DLD1 (cell line): ENCODE measurements around the gene F12.

Experiments used
- in situ Hi-C: cut with HindIII; loops from 2 replicates; pipeline ENCODE4 v1.10.0; 2017; ENCODE audit warnings: low sequenced_read_pairs

F12 gene

DNA sequence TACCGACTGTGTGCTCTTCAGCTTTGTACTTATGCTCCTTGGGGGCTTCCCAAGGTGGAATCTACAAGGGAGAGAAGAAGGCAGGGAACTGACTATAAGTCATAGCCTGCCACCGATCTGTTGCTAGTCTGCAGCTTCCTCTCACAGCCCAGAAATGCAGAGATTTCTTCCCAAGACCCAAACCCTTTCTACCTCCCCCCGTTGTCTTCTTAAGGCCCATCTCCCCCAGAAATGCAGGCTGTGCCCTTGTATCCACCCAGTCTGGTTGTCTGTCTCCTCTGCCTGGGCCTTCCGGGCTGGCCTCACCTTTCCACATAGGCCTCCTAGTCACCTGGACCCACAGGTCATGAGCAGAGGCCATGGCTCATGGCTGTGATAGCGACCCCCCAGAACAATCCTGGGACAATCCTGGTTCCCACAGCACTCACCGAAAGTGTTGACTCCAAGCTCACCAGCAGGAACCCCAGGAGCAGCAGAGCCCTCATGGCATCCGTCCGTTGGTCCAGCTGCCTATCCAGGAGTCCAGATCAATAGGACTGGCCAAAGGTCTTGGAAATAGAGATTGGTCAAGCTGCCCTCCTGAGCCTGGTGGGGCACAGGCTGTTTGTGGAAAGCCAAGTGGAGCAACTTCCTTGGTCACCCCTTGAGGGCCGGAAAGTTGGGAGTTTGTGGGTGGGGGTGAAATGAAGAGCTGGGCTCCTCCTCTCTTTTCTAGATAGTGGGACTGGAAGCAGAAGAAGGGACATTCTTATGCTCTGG, at the start of gene F12:
Gene F12 (minus strand): TSS at position 522 of the 759 bp plus-strand sequence. CDS start 37 bp downstream, at position 485.
- in situ Hi-C loops, result no loop called here

DNA sequence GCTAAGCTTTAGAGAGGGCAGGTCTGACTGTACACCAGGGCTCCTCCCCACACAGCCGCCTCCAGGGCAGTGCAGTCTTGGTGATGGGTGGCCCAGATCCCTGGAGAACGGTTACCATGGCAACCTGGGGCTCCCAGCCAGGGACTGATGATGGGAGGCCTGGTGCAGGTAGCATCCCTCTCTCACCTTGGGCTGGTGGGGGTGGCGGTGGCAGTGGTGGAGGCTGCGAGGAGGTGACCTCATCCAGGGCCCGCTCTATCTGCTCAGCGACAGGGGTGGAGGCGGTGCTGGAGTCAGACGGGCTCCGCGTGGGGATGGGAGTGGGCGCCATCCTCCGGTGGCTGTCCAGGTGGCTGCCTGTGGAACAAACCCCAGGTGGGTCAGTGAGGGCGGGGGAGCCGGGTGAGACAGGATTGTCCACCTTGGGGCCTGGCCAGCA, 49.6 kb upstream of the F12 start:
- in situ Hi-C loops, result no loop called here

DNA sequence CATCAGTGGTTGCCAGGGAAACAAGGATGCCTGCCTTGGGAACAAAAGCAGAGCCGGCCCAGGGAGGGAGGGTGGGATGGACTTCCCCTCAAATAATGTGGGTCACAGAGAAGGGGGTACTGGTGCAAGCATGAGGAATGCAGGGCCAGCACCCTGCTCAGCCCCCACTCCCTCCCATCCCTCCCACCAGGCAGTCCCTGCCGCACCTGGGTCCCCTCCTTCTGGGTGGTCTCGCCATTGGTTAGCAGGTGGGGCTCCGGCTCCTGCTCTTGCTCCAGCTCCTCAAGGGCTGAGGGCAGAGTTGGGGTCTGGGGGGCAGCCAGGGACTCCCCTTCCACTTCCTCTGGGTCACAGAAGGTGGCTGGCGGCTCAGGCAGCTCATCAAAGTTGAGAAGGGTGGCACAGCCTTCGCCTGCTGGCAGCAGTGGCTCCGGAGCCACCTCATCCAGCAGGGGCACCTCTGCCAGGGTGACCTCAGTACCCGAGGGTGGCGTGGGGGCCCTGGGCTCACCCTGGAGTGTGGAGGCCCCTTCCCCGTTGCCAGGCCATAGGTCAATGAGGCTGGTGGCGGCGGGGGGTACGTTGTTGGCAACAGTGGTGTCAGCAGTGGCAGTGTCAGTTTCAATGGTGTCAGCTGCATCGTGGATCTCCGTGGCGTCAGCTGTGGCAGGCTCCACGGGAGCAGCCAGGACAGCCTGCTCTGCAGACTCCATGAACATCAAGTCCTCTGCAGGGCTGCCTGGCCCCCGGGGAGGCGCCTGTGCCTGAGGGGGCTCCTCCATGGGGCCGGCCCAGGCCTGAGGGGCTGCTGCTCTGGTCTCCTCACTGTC, 48.7 kb upstream of the F12 start:
- in situ Hi-C loops, result no loop called here

DNA sequence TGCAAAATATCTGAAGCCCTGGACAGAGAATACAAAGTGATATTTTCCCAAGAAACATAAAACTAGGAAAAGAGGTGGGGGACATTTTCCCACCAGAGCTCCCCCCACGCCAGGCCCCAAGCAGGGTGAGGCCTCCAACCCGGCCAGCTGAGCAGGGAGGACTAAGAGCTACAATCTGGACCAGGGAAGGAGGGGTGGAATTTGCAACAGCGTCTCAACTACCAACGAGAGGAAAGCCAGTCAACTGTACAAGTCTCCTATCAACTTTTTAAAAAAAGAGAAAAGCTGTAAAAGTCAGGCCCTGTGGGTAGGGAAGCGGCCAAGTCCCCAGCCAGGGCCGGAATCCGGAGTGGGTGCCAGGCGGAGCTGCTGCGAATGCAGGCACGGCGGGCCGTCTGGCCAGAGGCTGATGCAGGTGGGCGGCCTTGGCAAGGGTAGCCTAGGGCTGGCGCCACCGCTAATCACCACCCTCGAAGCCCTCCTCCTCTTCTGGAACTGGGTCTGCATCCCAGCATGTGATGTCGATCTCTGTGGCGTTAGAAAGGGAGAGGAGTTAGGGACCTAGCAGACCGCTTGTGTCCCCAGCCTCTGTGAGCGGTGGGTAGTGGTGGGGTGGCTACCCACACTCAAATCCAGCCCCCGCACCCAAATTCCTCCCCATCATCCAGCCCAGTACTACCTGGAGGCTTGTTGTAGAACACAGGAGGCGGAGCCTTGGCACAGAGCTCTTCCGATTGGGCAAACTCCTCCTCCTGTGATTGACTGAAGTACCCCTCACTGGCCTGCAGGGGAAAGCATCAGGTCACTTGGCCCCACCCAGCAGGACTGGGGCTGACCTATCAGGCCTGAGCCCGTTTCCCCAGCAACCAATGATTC, 47.9 kb upstream of the F12 start:
- in situ Hi-C loops, result no loop called here

DNA sequence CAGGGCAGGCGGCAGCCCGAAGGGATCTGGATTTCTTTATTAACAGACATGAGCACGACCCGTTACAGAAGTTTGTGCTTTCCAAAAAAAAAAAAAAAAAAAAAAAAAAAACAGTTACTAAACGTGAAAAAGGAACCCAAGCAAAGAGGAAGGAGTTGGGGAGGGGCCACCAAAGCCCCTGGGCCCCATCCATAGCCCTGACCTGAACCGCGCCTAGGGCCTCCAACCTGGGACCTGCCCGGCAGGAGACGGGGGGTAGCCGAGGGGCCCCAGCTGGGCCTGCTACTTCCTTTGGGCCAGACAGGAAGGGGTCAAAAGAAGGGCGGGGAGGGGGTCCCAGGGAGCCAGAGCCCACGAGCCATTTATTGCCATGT, 47.2 kb upstream of the F12 start:
- in situ Hi-C loops, result no loop called here

DNA sequence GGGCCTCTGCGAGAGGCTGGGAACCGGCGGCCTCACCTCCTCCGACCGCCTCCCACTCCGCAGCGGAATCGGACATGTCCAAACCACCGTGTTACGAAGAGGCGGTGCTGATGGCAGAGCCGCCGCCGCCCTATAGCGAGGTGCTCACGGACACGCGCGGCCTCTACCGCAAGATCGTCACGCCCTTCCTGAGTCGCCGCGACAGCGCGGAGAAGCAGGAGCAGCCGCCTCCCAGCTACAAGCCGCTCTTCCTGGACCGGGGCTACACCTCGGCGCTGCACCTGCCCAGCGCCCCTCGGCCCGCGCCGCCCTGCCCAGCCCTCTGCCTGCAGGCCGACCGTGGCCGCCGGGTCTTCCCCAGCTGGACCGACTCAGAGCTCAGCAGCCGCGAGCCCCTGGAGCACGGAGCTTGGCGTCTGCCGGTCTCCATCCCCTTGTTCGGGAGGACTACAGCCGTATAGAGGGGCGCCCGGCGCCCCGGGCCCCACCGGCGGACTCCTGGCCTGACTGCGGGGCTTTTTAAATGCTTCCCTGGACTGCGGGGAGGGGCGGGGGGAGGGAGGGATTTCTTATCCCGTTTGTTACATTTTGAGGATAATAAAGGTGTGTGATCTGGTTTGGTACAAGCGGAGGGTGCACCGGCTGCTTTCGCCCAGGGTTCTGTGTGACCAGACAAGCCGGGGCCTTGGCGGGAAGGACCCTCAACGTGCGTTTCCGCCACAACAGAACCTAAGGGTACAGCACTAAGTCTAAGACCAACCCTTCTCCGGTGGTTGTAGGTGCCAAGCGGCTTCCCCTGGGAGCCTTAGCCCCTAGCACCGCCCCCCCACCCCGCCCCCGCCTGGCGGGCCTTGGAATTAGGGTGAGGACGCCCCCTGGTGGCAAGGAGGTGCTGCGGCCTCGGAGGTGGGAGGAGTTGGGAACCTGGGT, 46.6 kb upstream of the F12 start:
- in situ Hi-C loops, result no loop called here

DNA sequence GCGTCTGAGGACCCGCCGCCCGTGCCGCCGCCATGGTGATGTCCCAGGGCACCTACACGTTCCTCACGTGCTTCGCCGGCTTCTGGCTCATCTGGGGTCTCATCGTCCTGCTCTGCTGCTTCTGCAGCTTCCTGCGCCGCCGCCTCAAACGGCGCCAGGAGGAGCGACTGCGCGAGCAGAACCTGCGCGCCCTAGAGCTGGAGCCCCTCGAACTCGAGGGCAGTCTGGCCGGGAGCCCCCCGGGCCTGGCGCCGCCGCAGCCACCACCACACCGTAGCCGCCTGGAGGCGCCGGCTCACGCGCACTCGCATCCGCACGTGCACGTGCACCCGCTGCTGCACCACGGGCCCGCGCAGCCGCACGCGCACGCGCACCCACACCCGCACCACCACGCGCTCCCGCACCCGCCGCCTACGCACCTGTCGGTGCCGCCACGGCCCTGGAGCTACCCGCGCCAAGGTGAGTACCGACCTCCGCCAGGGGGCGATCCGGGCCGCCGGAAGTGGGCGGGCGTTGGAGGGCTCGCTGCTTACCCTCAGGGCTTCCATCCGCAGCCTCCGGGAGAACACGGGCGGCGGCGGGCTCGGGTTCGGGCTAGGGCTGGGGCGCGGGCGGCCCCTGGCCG, 45.8 kb upstream of the F12 start:
- in situ Hi-C loops, result no loop called here

DNA sequence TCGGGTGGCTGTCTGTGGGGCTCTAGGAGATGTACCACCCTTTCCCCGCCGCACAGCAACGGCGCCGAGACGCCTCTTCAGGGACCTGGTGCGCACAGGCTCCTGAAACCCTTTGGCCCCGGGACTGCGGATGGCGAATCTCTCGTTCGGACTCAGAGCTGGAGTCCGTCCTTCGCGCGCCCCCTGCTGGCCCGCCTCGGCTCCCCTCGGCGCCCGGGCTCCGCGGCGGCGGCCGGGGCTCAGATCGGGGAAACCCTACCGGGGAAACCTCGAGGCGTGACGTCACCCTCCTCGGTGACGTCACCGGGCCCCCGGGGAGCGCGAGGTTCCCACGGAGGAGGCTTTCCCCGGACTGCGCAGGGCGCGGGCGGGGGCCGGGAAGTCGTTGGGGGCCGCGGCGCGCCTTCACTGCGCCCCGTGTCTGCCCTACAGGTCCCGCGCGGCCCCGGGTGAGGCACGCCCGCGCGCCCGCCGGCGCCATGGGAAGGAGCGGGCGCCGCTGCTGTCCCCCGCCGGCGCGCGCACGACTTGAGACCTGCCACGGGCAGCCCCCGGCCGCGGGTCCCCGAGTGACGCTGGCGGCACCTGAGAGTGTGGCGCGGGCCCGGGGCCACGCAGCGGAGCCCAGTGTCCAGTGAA, 45.2 kb upstream of the F12 start:
- in situ Hi-C loops, result no loop called here

DNA sequence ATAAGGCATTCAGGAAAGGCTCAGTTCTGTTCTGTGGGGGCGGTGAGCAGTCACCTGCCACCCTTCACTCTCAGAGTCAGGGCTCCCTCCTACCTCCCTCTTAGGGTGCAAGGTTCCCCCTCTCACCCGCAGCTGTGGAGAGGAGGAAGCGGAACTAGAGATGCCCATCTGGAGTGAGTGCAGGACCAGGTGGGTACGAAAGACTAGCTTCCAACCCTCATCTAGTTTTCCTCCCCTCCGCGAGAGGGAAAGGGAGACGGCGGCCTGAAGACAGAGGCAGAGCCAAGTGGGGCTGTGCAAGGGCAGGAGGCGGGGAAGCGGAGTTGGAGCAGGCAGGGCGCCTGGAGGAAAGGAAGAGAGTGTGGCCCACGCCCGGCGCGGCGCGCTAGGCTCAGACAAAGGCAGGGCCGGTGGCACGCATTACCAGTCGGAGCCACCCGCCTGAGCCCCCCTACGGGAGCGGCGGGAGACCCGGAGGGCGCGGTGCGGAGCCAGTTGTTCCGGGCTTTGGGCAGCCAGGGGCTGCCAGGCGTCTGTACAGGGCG, 44.6 kb upstream of the F12 start:
- in situ Hi-C loops, result no loop called here

DNA sequence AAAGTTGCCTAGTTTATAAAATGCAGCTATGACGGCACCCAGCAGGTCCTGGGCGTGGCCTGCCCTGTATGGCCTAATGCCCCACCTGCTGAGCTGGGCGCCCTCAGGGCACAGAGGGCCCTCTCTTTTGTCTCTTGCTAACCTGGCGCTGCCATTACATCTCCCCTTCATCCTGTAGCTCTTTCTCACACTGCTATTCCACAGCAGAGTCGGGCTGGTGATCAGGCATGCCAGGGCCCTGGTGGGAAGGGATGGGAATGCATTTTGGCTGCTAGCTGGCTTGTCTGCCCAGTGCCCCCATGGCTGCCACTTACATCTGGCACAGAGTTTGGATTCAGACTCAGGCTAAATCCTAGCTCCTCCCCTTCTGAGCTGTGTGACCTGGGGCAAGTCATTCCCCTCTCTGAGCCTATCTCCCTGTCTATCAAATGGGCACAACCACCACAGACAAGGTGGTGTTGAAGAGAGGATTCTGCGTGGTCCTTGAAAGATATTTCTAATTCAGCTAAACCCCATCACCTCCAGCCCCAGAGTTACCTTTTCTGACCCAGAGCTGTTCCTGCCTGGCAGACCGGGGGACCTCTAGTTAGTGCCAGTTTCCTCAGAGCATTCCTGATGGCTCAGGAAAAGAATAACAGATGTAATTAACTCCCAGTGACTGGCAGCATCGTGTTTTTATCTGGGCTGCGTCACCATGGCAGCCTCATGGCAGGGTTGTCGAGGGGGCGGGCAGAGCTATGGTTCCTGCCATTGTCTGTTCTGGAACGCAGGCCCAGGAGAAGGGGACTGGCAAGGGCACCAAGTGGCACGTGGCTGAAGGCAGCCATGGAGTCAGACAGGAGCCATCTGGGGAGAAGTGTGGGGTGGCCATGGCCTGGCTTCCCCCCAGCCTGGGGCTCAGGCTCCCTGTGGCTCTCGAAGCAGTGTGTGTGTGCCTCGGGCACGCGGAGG, 43.6 kb upstream of the F12 start:
- in situ Hi-C loops, result no loop called here

DNA sequence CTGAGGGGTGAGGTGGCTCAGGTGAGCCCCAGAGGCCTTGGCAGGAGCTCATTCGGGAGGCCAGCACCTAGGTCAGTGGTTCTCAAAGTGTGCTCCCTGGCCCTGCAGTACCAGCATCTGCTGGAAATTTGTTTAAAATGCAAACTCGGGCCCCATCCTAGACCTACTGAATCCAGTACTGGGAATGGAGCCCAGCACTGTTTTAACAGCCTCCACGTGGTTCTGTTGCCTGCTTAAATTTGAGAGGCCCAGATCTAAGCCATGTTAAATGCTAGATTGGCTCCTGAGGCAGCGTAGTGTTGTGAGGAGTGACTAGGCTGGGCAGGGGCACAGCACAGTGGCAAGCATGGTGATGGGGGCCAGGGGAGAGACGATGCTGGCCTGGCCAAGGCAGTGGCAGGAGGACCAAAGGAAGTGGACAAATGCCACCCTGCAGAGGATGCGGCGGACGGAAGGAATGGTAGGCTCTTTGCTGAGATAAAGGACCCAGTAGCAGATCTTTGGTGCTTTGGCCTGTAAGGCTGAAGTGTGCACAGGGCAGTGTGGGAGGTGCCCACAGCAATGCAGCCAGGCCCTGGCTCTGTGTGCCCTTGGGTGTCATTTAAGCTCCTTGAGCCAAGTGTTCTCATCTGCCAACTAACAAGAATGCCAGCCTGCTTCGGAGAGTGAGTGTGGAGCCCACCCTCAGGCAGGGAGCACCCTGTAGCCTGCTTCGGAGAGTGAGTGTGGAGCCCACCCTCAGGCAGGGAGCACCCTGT, 41.5 kb upstream of the F12 start:
- in situ Hi-C loops, result no loop called here

DNA sequence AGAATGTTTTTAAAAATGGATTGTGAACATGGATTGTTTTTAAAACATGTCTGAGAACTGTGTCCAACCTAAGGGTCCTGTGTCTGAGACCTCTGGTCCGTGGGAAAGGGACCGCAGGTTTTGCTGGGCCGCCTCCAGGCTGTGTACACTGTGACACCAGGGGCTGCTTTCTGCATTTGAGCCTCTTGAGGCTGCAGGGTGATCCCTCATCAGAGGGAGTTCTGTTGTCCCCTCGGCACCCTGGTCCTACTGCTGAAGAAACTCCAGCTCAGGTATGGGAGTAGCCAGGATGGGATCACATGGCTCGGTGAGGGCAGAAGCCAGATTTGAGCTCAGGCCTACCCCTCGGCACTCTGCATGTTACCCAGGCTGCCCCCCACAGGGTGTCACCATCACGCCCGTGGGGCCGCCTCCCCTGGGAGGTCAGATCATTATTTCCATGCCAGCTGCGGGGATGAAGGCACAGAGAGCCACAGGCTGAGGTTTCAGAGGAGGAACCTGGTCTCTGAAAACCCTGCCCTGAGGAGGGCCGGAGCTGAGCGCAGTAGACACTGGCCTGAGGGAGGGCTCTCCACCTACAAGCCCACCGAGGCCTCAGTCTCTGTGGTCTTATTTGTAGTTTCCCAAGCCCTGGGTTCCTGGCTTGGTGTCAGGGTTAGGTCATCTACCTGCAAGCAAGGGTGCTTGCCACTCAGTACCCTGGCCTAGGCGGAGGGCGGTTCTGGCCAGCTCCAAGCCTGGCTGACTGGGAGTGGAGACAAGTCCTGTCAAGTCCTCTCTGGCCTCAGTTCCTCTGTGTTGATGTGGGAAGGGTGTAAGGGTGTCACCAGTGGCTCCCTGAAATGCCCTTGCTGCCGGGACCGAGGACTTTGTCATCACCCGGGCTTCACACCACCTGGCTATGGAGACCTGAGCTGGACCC, 40.0 kb upstream of the F12 start:
- in situ Hi-C loops, result no loop called here

DNA sequence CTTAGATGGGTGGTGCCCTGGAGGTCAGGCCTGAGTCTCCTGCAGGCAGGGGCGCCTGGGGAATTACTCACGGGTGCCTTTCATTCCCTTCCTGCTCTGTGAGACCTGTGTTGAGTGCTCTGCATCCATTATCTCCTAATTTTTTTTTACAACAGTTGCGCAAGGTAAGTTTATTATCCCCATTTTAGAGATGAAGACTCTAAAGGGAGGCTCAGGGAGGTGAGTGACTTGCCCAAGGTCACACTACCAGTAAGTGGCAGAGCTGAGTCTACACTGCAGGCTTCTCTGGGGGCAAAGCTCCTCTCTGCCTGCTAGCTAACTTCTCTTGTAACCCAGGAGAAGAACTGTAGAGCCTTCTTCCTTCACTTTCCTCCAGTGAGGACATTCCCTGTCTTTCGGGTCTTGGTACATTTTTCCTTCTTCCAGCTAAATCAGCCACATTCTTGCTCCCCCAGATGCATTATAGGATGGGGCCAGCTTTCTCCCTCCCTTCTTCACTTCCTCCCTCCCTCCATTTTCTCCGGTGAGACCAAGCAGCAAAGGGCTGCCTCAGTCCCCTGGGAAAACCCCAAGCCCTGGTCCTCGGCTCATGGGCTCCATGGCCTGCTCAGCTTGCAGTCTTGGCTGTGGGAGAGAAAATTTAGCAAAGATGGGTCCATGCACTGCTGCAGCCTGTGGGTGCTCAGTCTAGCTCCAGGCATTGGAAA, 39.0 kb upstream of the F12 start:
- in situ Hi-C loops, result no loop called here

DNA sequence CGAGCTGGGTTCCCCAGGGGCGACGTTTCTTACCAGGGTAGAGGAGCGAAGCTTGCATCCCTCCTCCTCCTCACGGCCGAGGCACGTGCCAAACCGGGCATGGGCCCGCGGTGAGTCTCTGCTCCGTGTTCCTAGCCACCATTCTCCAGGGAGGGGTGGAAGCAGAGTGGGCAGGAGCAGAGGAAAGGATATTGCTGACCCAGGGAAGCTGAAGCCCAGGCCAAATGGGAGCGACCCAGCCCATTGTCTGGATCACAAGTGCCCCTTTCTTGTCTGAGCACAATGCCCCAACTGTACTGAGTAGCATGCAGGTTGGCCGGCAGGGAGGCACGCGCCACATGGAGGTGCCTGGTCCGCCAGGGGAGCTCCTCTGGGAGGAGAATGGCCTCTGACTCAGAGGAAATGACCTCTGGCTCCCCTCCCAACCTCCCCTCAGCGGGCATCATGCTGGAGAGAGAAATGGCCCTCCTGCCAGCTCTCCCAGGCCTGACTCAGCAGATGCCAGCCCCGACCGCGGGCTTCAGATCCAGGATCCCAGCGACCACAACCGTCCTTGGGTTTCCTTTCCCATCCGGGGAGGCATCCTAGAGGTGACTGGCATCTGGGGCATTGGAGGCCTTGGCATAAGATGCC, 38.4 kb upstream of the F12 start:
- in situ Hi-C loops, result no loop called here

DNA sequence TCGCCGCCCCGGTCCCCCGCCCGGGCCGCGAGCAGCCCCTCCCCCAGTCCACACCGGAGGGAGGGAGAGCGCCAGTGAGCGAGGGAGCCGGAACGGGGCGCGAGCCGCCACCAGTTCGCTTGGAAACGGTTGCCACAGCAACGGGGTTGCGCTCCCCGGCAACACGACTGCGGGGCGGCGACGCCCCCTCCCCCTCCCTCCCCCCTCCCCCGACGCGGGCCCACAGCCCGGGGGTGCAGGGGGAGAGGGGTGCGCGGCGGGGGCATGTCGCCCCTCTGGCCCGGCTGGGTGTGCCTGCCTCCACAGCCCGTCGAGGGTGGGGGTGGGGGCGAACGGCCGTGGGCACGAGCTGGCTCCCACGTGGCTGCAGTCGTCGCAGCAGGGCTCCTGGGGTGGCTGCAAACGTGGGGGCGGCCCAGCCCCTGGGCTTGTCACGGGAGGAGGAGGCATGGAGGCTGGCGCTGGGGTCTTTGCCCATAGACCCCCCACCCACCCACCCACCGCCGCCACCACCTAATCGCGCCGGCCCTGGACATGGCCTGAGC, 37.8 kb upstream of the F12 start:
- in situ Hi-C loops, result no loop called here
